ENCODE data around the gene CACNG3.

- TF ChIP-seq GATA3 (IDR thresholded peaks at IDR 0.05; ENCODE audit: low read depth, low read length) (no peak), GATA2 (IDR thresholded peaks at IDR 0.05; ENCODE audit: low read depth, low read length) (no peak)
Observed at GRCh38 chr16:24318680-24319079, 62.5 kb downstream of the CACNG3 start.

All from SH-SY5Y (cell line).